GM12874 (cell line): ENCODE data around the gene FLRT2.

ENCODE experiments used
- CTCF ChIP-seq: IDR thresholded peaks from 2 replicates; pipeline ENCODE4 v1.5.1; 2011; ENCODE audit warnings: low read depth, mild to moderate bottlenecking, control low read depth, low read length, moderate library complexity; ENCODE audit not compliant: insufficient read depth

Gene FLRT2

GRCh38 chr14:85576848-85577542, 47.1 kb downstream of the FLRT2 start:
- no peak for TF ChIP-seq CTCF

DNA sequence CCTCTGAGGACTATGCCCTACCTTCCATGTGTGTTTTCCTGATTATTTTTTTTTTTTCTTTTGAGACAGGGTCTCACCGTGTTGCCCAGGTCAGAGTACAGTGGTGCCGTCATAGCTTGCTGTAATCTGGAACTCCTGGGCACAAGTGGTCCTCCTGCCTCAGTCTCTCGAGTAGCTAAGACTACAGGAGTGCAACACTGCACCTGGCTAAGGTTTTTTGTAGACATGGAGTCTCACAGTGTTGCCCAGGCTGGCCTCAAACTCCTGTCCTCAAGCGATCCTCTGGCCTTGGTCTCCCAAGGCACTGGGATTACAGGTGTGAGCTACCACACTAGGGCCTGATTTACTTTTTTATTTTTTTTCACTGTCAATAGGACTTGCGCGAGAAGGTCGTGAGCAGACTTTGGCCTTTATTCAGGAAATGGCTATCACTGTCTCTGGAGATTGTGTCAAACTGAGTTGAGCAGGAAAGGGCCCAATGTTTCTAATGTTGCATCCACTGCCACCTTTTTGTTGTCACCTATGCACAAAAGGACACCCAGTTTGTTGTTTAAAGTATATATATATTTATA, 47.7 kb downstream of the FLRT2 start:
- no peak for TF ChIP-seq CTCF

DNA sequence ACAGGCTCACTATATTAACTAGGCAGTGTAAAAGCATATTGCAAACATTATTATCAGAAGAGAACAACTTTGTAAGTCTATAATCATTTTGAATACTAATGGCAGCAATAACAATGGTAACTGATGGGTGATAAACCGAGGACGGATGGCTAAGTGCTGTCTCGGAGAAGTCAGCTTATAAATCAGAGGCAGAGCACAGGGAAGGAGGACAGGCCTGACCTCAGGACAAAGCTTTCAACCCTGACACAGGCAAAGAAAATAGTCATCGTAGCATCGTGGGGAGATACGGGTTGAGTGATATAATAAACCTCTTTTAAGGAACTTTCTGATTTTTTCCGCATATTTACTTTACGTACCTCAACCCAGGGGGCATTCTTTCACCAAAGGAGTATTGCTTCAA, 48.4 kb downstream of the FLRT2 start:
- TF ChIP-seq CTCF = no peak

DNA sequence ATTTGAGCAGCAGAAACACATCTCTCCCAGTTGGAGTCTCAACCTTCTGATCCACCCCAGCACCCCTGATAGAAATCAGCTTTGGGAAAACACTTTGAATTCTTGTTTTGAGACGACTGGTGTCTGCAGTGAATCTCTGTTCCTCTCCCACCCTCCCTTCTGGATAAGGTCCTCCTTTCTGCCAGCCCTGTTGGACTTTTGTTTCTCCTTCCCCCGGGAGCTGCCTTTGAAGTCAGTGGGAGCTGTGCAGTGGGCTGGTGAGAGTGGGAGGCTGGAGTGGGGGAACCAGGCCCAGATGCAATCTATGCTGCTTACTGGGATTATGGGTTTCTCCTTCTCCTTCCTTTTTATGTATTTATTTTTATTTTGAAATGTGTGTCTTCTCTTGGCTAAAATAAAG, 49.0 kb downstream of the FLRT2 start:
- TF ChIP-seq CTCF = no peak

- TF ChIP-seq CTCF = no peak
Observed at GRCh38 chr14:85579942-85580341, 50.0 kb downstream of the FLRT2 start.

- no peak for TF ChIP-seq CTCF
Observed at GRCh38 chr14:85580536-85581140, 50.7 kb downstream of the FLRT2 start.

DNA sequence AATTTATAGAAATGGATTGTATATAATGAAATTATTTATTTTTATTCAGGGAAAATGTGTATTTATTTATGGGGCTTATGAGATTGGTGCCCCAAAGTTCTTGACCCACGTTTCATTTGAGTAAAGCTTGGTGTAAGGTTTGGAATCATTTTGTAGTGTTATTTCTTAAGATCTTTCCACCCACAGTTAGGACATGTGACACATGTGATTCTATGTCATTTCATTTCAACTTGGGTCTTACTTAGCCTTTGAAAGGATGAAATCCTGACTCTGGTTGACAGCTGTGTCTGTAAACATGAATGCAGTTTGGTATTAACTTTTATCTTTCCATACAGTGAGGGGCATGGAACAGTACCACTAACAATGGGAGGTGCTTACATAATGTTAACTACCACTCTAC, 51.7 kb downstream of the FLRT2 start:
- TF ChIP-seq CTCF = no peak
